Smooth muscle cell (in vitro differentiated cells): ENCODE results near the gene CLEC3B. TPM values are rescaled to one million over a fixed set of nuclear protein-coding genes. Genes with fewer than 3 reads are reported as not detected.

Source experiments
- DNase-seq: peaks from one replicate; lab custom pipeline; 2025; ENCODE audit not compliant: unreplicated experiment; lab: John Stamatoyannopoulos, UW
- H2AFZ ChIP-seq: fragments of 200-600 bp; sonication (generic); 2 replicates; pipeline ENCODE4 v1.6.0; 2016; ENCODE audit warnings: antibody characterized with exemption, low read depth, mild to moderate bottlenecking
- H3F3A ChIP-seq: fragments of 200-600 bp; sonication (generic); 2 replicates; pipeline ENCODE4 v1.6.0; 2017; ENCODE audit warnings: antibody characterized with exemption, low read depth
- H3K27ac ChIP-seq: fragments of 200-600 bp; sonication (generic); 2 replicates; pipeline ENCODE4 v1.5.1; 2016; ENCODE audit warnings: low read depth, mild to moderate bottlenecking
- H3K27me3 ChIP-seq: fragments of 200-600 bp; sonication (generic); 2 replicates; pipeline ENCODE4 v1.6.1; 2016; ENCODE audit warnings: low read depth, mild to moderate bottlenecking
- H3K36me3 ChIP-seq: fragments of 200-600 bp; sonication (generic); 2 replicates; pipeline ENCODE4 v1.5.1; 2016; ENCODE audit warnings: low read depth
- H3K4me1 ChIP-seq: fragments of 200-600 bp; sonication (generic); 2 replicates; pipeline ENCODE4 v1.5.1; 2016; ENCODE audit warnings: low read depth
- H3K4me2 ChIP-seq: fragments of 200-600 bp; sonication (generic); 2 replicates; pipeline ENCODE4 v1.6.0; 2016; ENCODE audit warnings: mild to moderate bottlenecking
- H3K4me3 ChIP-seq: fragments of 200-600 bp; sonication (generic); 2 replicates; pipeline ENCODE4 v1.5.1; 2016; ENCODE audit warnings: mild to moderate bottlenecking
- H3K79me2 ChIP-seq: fragments of 200-600 bp; sonication (generic); 2 replicates; pipeline ENCODE4 v1.6.0; 2016; ENCODE audit warnings: low read depth, mild to moderate bottlenecking
- H3K9ac ChIP-seq: fragments of 200-600 bp; sonication (generic); 2 replicates; pipeline ENCODE4 v1.6.0; 2016; ENCODE audit warnings: low read depth
- H3K9me3 ChIP-seq: fragments of 200-600 bp; sonication (generic); replicated peaks from 2 replicates; pipeline ENCODE4 v1.5.1; 2016; ENCODE audit warnings: low read depth
- H4K20me1 ChIP-seq: fragments of 200-600 bp; sonication (generic); 2 replicates; pipeline ENCODE4 v1.6.0; 2016; ENCODE audit warnings: low read depth
- WGBS: methylation state at CpG from one replicate; pipeline ENCODE4 v1.1.7; 2016; ENCODE audit warnings: low lambda C conversion rate; 5-methylcytosine and 5-hydroxymethylcytosine counted together
- polyA plus RNA-seq: library from polyadenylated mRNA; unstranded; fragments of >200 nt; fragmentation: Nextera tagmentation; extraction: Ambion mirVana; gene quantifications from 2 replicates; pipeline ENCODE4 v1.2.1, GENCODE V29; 2016
- total RNA-seq: library from RNA; depleted of rRNA; stranded (reverse); fragments of >200 nt; gene quantifications from 2 replicates; pipeline ENCODE4 v1.2.3, GENCODE V29; 2014
- TF ChIP-seq, protein P1 (sequence below): fragments of 200-600 bp; sonication (generic); IDR thresholded peaks from 2 replicates; pipeline ENCODE4 v1.5.1; 2017; ENCODE audit warnings: borderline replicate concordance, mild to moderate bottlenecking, antibody characterized with exemption; ENCODE audit not compliant: insufficient read depth, poor library complexity, severe bottlenecking

Gene CLEC3B
- total and polyA plus RNA-seq, 2 experiments from 2014 or later: not detected

DNA sequence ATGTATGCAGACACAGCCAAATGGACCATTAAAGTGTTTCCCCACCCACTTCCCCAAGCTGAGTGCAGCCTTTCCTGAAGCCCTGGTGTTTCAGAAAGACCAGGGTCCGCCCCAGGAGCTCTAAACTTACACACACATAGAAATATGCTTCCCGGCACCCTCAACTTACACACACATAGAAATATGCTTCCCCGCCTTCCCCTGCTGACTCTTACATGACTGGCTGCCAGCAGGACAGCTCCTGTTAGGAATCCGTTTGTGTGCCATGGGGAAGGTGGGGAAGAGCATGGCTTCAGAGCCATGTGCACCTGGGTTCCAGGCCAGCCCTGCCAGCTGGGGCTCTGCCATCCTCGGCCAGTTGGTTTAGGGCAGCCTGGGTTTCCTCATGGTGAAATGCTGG, 3.6 kb downstream of the CLEC3B start:
- H3K4me3 ChIP-seq: no peak overlapping the region
- TF ChIP-seq, protein P1, sequence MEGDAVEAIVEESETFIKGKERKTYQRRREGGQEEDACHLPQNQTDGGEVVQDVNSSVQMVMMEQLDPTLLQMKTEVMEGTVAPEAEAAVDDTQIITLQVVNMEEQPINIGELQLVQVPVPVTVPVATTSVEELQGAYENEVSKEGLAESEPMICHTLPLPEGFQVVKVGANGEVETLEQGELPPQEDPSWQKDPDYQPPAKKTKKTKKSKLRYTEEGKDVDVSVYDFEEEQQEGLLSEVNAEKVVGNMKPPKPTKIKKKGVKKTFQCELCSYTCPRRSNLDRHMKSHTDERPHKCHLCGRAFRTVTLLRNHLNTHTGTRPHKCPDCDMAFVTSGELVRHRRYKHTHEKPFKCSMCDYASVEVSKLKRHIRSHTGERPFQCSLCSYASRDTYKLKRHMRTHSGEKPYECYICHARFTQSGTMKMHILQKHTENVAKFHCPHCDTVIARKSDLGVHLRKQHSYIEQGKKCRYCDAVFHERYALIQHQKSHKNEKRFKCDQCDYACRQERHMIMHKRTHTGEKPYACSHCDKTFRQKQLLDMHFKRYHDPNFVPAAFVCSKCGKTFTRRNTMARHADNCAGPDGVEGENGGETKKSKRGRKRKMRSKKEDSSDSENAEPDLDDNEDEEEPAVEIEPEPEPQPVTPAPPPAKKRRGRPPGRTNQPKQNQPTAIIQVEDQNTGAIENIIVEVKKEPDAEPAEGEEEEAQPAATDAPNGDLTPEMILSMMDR: no peak
- H3K27me3 ChIP-seq: no peaks in the 10 kb centered on the region
- H3K79me2 ChIP-seq: no peaks in the 10 kb centered on the region
- no peak overlapping the region for H3K27ac ChIP-seq
- no peaks in the 10 kb centered on the region for H4K20me1 ChIP-seq
- no peaks in the 10 kb centered on the region for H3K36me3 ChIP-seq
- H3K4me2 ChIP-seq: no peak overlapping the region
- no peak overlapping the region for H3K9ac ChIP-seq
- DNase-seq: no peak
- no peaks in the 10 kb centered on the region for H3K4me1 ChIP-seq
- H2AFZ ChIP-seq: no peak overlapping the region
- WGBS: 81% methylated on average over 5 of the region's 5 CpGs
- H3F3A ChIP-seq: no peaks in the 10 kb centered on the region
- no peaks in the 10 kb centered on the region for H3K9me3 ChIP-seq

DNA sequence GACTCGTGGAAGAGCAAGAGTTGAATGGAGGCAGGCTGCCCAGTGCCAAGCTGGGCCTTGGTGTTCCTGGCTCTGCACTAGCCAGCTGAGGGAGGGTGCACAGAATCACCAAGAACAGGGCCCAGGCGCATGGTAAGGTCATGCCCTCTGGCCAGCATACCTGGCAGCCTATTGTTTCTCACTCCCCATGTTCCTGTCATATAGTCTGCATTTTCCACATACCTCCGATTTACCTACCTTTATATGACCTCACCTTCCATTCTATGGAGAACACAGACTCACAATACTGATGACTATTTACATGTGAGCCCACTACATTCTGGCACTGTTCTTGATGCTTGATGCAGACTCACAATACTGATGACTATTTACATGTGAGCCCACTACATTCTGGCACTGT, 5.4 kb downstream of the CLEC3B start:
- H3K4me3 ChIP-seq: no peak overlapping the region
- DNase-seq: no peak
- H3K36me3 ChIP-seq: no peaks in the 10 kb centered on the region
- H3K27ac ChIP-seq: no peak overlapping the region
- no peaks in the 10 kb centered on the region for H3K9me3 ChIP-seq
- peaks cover 14% of the 10 kb centered on the region for H3K27me3 ChIP-seq
- WGBS: 82% methylated on average over 3 of the region's 3 CpGs
- no peaks in the 10 kb centered on the region for H4K20me1 ChIP-seq
- TF ChIP-seq, protein P1: no peak
- no peak overlapping the region for H3K9ac ChIP-seq
- H3F3A ChIP-seq: no peaks in the 10 kb centered on the region
- H3K4me2 ChIP-seq: no peak overlapping the region
- H2AFZ ChIP-seq: no peak overlapping the region
- H3K79me2 ChIP-seq: no peaks in the 10 kb centered on the region
- peaks cover 2% of the 10 kb centered on the region for H3K4me1 ChIP-seq

DNA sequence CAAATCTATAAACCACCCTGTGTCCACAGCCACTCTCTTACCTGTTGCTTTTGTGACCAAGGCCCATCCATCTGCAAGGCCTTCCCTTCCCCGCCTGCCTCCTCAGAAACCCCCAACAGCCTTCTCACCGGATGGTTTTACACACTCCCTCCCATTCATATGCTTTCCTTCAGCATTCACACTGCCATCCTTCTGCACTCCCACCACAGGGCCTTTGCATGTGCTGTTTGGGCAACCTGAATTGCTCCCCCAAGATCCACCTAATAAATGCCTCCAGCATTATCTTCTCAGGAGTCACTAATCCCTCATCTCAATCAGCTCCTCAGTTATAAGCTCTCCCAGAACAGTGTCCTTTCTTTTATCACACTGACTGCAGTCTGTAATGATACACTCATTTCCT, 6.0 kb downstream of the CLEC3B start:
- Histone ChIP-seq H3K4me3 (no peak overlapping the region), H3K9me3 (no peaks in the 10 kb centered on the region), H2AFZ (no peak overlapping the region), H3K9ac (no peak overlapping the region), H3K79me2 (no peaks in the 10 kb centered on the region), H3F3A (no peaks in the 10 kb centered on the region), H3K4me1 (peaks cover 2% of the 10 kb centered on the region), H3K27ac (no peak overlapping the region), H3K4me2 (no peak overlapping the region), H3K36me3 (no peaks in the 10 kb centered on the region), H4K20me1 (no peaks in the 10 kb centered on the region), H3K27me3 (peaks cover 16% of the 10 kb centered on the region)
- TF ChIP-seq, protein P1: no peak
- DNase-seq: no peak
- 89% methylated on average over 2 of the region's 2 CpGs for WGBS

DNA sequence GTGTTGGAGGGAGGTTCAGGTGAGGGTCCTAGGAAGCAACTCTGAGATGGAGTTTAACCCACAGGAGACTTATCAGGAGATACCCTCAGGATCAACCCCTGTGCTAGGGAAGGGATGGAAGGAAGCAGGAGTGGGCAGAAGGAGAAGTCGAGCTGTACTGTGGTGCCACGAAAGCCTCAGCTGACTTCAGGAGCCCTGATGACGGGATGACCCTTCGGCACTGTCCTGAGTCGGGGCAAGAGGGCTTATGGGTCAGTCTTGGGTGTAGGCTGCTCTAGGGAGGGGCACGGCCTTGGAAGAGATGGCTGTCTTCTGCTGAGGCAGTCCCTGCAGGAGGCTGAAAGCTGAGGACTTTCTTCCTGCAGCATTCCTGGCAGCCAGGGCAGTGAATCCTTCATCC, 7.7 kb downstream of the CLEC3B start:
- Histone ChIP-seq H3F3A (no peaks in the 10 kb centered on the region), H3K27ac (no peak overlapping the region), H3K9ac (no peak overlapping the region), H4K20me1 (no peaks in the 10 kb centered on the region), H3K27me3 (peaks cover 16% of the 10 kb centered on the region), H3K36me3 (no peaks in the 10 kb centered on the region), H3K79me2 (no peaks in the 10 kb centered on the region), H3K4me2 (no peak overlapping the region), H3K4me3 (no peak overlapping the region), H3K9me3 (no peaks in the 10 kb centered on the region), H3K4me1 (peaks cover 2% of the 10 kb centered on the region), H2AFZ (no peak overlapping the region)
- TF ChIP-seq, protein P1: no peak
- no peak for DNase-seq
- WGBS: 88% methylated on average over 4 of the region's 6 CpGs
